GM10266 (cell line): Measurements from ENCODE around the gene TMEM233.

Experiments
- DNase-seq: peaks from one replicate; pipeline ENCODE4 v3.0.0; 2012; ENCODE audit errors: extremely low spot score
- TF ChIP-seq, protein P1 (sequence below): IDR thresholded peaks from 2 replicates; pipeline ENCODE4 v1.5.1; 2012; ENCODE audit warnings: mild to moderate bottlenecking, low read depth; ENCODE audit not compliant: control insufficient read depth, insufficient read depth; ENCODE audit errors: missing control alignments

Gene TMEM233

DNA sequence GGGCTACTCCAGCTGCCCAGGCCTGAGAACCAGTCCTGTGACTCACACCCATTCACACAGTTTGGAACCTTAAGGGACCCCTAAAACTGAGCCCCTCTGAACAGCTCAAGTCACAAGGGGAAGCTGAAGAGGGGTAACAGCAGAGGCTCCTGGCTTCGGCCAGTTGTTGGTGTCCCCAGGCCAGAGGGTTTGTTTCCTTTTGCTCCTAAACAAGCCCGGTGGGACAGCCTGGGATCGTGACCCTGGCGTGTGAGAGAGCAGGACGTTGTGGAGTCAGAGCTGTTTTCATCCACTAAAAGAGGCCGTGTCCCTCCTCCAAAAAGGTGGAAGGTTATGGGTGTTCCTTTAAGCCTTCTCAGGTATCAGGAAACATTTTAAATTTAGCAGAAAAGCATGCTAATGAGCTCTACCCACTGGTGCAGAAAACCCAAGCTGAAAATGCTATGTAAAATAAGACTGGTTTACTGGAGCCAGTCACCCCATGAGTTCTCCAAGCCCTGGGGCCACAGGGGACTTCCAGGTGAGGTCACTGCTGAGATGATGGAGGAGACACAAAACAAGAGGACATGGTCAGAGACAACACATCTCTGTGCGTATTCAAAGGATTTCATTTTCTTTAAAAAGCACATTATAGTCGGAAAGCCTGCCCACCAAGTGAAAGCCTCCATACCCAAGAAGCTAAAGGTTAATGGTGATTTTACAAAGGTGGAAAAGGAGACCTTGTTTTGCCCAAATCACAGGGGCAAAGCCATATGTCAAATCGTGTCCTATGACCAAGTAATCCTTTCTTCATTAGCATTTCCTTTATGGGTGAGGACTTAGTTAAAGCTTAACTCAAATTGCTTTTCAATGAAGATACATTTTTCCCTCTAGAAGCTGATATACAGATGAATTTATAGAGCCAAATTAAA lies 88.4 kb downstream of the TMEM233 start:
- TF ChIP-seq, protein P1, sequence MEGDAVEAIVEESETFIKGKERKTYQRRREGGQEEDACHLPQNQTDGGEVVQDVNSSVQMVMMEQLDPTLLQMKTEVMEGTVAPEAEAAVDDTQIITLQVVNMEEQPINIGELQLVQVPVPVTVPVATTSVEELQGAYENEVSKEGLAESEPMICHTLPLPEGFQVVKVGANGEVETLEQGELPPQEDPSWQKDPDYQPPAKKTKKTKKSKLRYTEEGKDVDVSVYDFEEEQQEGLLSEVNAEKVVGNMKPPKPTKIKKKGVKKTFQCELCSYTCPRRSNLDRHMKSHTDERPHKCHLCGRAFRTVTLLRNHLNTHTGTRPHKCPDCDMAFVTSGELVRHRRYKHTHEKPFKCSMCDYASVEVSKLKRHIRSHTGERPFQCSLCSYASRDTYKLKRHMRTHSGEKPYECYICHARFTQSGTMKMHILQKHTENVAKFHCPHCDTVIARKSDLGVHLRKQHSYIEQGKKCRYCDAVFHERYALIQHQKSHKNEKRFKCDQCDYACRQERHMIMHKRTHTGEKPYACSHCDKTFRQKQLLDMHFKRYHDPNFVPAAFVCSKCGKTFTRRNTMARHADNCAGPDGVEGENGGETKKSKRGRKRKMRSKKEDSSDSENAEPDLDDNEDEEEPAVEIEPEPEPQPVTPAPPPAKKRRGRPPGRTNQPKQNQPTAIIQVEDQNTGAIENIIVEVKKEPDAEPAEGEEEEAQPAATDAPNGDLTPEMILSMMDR, result no peak
- DNase-seq, result peak; percentile 49

DNA sequence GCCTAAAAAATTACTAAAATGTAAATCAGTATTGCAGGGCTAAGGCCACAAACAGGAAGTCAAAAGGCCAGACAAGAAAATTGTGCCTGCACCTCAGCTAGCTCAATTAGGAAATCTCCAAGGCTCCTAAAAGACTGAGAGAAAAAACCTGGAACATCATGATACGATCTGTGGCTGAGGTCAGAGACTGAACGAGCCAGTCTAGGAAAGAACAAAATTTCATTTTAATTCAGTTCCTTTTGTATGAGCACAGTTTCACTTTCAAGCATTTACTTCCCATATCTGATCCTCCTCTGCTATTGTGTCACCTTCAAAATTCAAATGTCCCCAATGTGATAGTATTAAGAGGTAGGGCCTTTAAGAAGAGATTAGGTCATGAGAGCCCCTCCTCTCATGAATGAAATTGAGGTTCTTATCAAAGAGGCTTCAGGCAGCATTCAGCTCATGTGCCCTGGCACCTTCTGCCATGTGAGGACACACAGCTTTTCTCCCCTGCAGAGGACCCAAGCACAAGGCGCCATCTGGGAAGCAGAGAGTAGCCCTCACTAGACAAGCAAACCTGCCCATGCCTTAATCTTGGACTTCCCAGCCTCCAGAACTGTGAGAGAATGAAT lies 89.2 kb downstream of the TMEM233 start:
- TF ChIP-seq, protein P1, result no peak
- no peak for DNase-seq

DNA sequence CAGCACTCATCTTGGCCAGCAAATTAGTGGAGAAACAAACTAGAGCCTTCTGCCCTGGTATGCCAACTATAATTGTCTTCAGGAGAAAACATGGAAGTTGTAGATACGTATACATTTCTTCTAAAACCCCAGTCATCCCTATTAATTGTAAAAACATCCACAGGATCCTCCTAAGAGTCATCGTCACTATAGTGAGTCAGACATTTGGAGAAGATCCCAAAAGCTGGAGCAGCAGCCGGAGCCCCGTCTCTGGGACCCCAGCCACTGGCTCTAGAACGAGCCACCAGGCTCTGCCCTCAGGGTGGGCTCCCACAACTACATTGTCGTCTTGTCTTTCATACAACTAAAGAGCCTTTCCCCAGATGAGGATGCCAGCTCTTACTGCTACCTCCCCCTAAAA lies 89.8 kb downstream of the TMEM233 start:
- DNase-seq, result no peak
- TF ChIP-seq, protein P1, result no peak

DNA sequence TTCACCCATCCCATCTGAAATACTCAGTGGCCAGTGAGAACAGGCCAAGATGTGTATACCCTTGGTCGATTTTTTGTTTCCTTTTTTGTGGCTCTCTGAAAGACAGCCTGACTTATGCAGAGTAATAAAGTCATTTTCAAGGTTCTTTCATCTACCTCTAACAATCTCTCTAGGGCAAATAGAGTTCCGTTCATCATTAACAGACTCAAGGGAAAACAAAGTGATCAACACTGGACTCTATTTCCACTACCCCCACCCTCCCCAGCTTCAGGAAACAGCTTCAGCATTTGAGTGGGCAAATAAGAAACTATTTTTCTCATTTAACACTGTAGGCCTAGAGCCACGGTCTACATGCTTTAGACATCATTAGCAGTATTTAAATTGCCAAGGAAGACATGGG lies 90.2 kb downstream of the TMEM233 start:
- no peak for DNase-seq
- TF ChIP-seq, protein P1, result no peak

DNA sequence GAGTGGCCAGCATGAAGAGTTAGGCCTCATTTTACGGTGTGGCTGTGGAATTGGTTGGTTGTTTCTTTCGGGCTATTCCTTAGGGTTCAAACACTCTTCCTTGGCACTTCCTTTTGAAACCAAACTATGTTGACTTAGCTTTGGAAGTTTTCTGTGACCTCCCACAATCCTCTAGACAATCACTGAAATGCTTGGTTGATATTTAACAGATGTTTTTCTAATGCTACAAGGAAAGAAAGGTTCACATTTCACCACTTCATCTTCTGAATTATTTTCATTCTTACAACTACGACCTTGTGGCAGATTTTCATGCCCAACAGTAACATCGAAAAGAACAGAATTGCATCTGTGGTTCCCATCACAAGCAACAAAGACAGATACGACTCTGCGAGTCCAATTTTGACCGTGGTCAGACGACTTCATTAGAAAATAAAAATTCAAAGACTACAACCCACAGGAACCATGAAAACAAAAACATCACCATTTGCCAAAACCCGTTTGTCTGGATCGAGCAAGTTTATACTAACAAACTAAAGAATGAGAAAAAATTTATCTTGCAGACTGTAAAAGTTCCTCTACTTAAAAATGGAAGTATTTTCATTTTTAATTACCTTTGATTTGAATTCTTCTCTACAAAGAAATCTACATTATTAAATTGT lies 91.3 kb downstream of the TMEM233 start:
- TF ChIP-seq, protein P1, result no peak
- no peak for DNase-seq

DNA sequence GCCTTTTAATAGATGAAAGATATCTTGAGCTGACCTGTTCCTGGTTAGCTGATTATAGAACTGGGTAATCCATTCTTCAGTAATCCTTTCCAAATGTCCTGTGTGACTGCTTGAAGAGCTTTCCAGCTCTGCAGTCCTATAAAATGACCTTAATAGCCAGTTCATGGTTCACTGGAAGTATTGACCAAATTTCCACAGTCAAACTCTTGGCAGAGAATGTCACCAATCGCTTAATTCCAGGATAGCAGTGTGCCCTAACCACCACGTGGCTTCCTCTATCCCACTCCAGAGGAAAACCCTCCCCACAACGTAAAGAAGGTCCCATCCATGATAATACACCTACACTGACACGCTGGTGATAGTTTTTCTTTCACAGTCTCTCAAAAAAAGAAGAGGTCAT lies 91.8 kb downstream of the TMEM233 start:
- no peak for DNase-seq
- TF ChIP-seq, protein P1, result no peak
